ENCODE results near the gene SNRPE. TPM values are rescaled to one million over a fixed set of nuclear protein-coding genes. Genes with fewer than 3 reads are reported as not detected.

The SNRPE gene
- total and polyA plus RNA-seq, 3 donors from 2014 or later: 41.9 to 115 (median 49.5) TPM

GRCh38 chr1:203871114-203871880 is 9.9 kb downstream of the SNRPE start:
- no peak overlapping the region for H3K4me3 ChIP-seq
- no peaks in the 10 kb centered on the region for H3K9me3 ChIP-seq
- H3K4me1 ChIP-seq: peaks cover 18% of the 10 kb centered on the region
- DNase-seq: peak; percentile 71
- TF ChIP-seq, protein P1, sequence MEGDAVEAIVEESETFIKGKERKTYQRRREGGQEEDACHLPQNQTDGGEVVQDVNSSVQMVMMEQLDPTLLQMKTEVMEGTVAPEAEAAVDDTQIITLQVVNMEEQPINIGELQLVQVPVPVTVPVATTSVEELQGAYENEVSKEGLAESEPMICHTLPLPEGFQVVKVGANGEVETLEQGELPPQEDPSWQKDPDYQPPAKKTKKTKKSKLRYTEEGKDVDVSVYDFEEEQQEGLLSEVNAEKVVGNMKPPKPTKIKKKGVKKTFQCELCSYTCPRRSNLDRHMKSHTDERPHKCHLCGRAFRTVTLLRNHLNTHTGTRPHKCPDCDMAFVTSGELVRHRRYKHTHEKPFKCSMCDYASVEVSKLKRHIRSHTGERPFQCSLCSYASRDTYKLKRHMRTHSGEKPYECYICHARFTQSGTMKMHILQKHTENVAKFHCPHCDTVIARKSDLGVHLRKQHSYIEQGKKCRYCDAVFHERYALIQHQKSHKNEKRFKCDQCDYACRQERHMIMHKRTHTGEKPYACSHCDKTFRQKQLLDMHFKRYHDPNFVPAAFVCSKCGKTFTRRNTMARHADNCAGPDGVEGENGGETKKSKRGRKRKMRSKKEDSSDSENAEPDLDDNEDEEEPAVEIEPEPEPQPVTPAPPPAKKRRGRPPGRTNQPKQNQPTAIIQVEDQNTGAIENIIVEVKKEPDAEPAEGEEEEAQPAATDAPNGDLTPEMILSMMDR (IDR thresholded peaks at IDR 0.05): peak; percentile 76 to 99 (median 99)
- TF ChIP-seq POLR2A (IDR thresholded peaks at IDR 0.05): no peak
- 17 to 32% methylated on average over 3 of the region's 3 CpGs for WGBS, 2 donors
- H3K36me3 ChIP-seq (ENCODE audit: low read depth, missing control alignments): no peaks in the 10 kb centered on the region
- intact Hi-C loops (cut with DNase I; ENCODE audit: low total_unique reads): loop anchor here (5.0 kb wide), 1 partner anchor 256 kb away; no protein-coding TSS in a partner anchor
- H3K27ac ChIP-seq: peak overlapping the region; percentile 39 to 68
- no peaks in the 10 kb centered on the region for H3K27me3 ChIP-seq

DNA sequence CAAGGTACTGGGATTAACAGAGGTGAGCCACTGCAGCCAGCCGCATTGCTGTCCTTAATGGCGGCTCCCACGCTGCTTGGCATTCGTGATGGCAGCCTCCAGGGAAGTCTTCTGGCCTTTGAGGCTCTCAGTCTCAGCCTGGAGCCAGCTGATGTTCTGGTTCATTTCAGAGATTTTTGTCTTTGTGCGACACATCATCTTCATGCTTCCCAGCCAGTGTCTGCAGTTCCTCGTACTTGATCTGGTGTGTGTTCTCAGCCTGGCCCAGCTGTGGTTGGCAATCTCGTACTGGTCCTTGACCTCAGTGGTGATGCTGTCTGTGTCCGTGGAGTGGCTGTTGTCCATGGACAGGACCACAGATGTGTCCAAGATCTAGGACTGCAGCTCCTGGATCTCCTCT is 11.7 kb downstream of the SNRPE start:
- intact Hi-C loops (cut with DNase I; ENCODE audit: low total_unique reads): loop anchor here (5.0 kb wide), 1 partner anchor 254 kb away; no protein-coding TSS in a partner anchor
- no peak overlapping the region for H3K27ac ChIP-seq
- no peak overlapping the region for H3K4me3 ChIP-seq
- H3K9me3 ChIP-seq: no peaks in the 10 kb centered on the region
- H3K27me3 ChIP-seq: no peaks in the 10 kb centered on the region
- peaks cover 18% of the 10 kb centered on the region for H3K4me1 ChIP-seq
- no peak for DNase-seq
- WGBS, 2 donors: 80 to 82% methylated on average over 6 to 8 of the region's 8 CpGs
- H3K36me3 ChIP-seq (ENCODE audit: low read depth, missing control alignments): no peaks in the 10 kb centered on the region
- TF ChIP-seq POLR2A (IDR thresholded peaks at IDR 0.05): no peak
- TF ChIP-seq, protein P1 (IDR thresholded peaks at IDR 0.05): no peak

DNA sequence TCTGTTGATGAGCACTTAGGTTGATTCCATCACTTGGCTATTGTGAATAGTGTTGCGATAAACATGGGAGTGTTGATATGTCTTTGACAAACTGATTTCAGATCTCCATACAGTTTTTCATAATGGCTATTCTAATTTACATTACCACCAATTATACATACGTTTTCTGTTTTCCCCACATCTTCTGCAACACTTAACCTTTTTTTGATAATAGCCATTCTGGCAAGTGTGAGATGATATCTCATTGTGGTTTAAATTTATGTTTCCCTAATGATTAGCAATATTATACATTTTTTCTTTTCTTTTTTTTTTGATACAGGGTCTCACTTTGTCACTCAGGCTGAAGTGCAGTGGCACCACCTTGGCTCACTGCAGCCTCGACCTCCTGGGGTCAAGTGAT is 17.0 kb downstream of the SNRPE start:
- H3K36me3 ChIP-seq (ENCODE audit: low read depth, missing control alignments): no peaks in the 10 kb centered on the region
- H3K4me3 ChIP-seq: no peak overlapping the region
- no peak overlapping the region for H3K27ac ChIP-seq
- no peaks in the 10 kb centered on the region for H3K9me3 ChIP-seq
- 87 to 95% methylated on average over 3 of the region's 3 CpGs for WGBS, 2 donors
- H3K27me3 ChIP-seq: no peaks in the 10 kb centered on the region
- intact Hi-C loops (cut with DNase I; ENCODE audit: low total_unique reads): no loop called here
- H3K4me1 ChIP-seq: no peaks in the 10 kb centered on the region
- TF ChIP-seq, protein P1 (IDR thresholded peaks at IDR 0.05): no peak
- TF ChIP-seq POLR2A (IDR thresholded peaks at IDR 0.05): no peak
- DNase-seq: no peak

GRCh38 chr1:203880606-203881005 is 19.2 kb downstream of the SNRPE start:
- intact Hi-C loops (cut with DNase I; ENCODE audit: low total_unique reads): no loop called here
- no peak for DNase-seq
- Histone ChIP-seq H3K4me1 (no peaks in the 10 kb centered on the region), H3K27me3 (no peaks in the 10 kb centered on the region), H3K9me3 (no peaks in the 10 kb centered on the region), H3K36me3 (ENCODE audit: low read depth, missing control alignments) (no peaks in the 10 kb centered on the region), H3K27ac (no peak overlapping the region), H3K4me3 (no peak overlapping the region)
- no peak for TF ChIP-seq POLR2A (IDR thresholded peaks at IDR 0.05)
- TF ChIP-seq, protein P1 (IDR thresholded peaks at IDR 0.05): no peak
- 93 to 98% methylated on average over 5 of the region's 5 CpGs for WGBS, 2 donors

GRCh38 chr1:203888807-203889251 is 27.4 kb downstream of the SNRPE start:
- intact Hi-C loops (cut with DNase I; ENCODE audit: low total_unique reads): no loop called here
- no peaks in the 10 kb centered on the region for H3K36me3 ChIP-seq (ENCODE audit: low read depth, missing control alignments)
- no peak overlapping the region for H3K4me3 ChIP-seq
- H3K4me1 ChIP-seq: no peaks in the 10 kb centered on the region
- no peaks in the 10 kb centered on the region for H3K9me3 ChIP-seq
- H3K27ac ChIP-seq: no peak overlapping the region
- no peaks in the 10 kb centered on the region for H3K27me3 ChIP-seq
- no peak for DNase-seq
- TF ChIP-seq POLR2A (IDR thresholded peaks at IDR 0.05): no peak
- TF ChIP-seq, protein P1 (IDR thresholded peaks at IDR 0.05): no peak

Measured in testis (tissue), 3 donors.